Stimulated activated CD4-positive, alpha-beta T cell treated with anti-CD3 and anti-CD28 coated beads, Interleukin-15, amount 100 ng/mL, for 24 hours (primary cell): ENCODE results near the gene PIP5KL1.

ENCODE experiments used
- DNase-seq: peaks from one replicate; pipeline ENCODE4 v3.0.0-alpha.2; 2020

PIP5KL1 gene

GRCh38 chr9:127968700-127969383 lies 38.3 kb upstream of the PIP5KL1 start:
- peak; percentile 22 for DNase-seq

DNA sequence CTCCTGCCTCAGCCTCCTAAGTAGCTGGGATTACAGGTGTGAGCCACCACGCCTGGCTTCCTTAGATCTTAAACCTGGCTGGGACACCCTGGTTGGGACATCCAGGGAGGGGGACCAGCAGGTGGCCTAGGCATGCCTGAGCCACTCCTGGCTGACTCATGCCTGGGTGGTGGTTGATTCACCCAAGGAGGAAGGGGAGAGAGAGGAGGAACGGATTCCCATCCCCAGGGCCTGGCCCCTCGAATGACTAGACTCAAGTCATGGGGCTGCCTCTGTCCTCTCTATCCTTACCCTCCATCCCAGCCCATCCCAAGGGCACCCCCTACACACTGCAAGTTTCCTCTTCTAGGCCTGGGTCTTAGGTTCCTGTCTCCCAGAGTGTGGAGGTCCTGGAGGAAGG lies 37.5 kb upstream of the PIP5KL1 start:
- DNase-seq: peak; percentile 71

GRCh38 chr9:127967151-127967809 lies 36.7 kb upstream of the PIP5KL1 start:
- peak; percentile 12 for DNase-seq

GRCh38 chr9:127966416-127967150 lies 36.0 kb upstream of the PIP5KL1 start:
- peak; percentile 9 for DNase-seq

GRCh38 chr9:127965953-127966352 lies 35.4 kb upstream of the PIP5KL1 start:
- peak; percentile 3 for DNase-seq

- DNase-seq: peak; percentile 40
Measured at GRCh38 chr9:127963359-127964064, 32.9 kb upstream of the PIP5KL1 start.

- no peak for DNase-seq
Measured at GRCh38 chr9:127963041-127963358, 32.4 kb upstream of the PIP5KL1 start.

DNA sequence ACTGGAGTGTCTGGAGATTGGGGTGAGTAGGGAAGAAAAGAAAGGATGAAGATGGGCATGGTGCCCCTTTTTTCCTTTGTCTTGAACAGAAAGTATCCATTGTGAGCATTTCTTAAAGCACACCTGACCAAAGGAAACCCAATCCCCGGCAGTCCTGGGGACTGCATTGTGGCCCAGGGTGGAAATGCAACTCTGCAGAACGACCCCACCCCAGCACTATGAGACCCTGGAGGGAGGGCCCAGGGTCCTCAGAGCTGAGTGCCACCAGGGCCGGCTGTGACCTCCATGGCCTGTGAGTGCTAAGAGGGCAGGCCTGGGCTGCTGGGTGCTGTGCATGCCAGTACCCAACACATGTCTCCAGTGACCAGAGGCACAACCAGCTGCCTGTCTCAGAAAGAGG lies 31.7 kb upstream of the PIP5KL1 start:
- peak; percentile 3 for DNase-seq

DNA sequence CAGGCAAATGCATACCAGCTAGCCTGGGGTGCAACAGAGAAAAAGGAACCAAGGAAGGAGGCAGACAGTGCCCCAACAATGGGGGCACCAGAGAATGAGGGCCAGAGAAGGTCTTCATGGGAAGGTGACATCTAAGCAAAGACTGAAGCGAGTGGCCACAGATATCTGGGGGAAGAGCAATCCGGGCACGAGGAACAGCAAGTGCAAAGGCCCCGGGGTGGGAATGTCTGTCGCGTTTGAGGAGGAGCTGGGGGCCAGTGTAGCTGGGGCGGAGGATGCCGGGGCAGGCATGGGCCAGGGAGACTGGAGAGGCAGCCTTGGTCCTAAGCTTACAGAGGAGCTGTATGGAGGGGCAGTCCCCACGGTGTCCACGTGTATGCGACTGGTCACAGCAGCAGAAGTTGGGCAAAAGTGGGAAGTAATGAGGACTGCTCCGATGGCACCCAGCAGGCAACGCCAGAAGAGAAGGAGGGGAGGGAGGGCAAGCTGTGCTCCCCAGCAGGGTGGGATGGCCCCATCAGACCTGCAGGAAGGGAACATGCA lies 31.1 kb upstream of the PIP5KL1 start:
- no peak for DNase-seq

DNA sequence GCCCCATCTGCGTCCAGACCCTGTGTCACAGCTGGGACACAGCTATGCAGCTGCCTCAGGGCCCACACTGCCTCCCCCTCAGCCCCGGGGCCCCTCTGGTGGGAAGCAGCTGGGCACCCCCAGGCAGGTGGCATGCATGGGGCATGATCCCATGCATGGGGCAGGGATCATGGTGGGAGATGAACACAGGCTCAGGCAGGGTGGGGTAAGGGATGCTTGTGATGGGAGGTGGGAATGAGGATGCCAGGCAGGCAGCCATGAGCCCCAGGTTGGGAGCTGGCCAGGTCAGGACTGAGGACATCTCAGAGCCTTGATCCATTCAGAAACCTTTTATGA lies 30.5 kb upstream of the PIP5KL1 start:
- DNase-seq: peak; percentile 2

- no peak for DNase-seq
Measured at GRCh38 chr9:127960410-127961154, 30.0 kb upstream of the PIP5KL1 start.

DNA sequence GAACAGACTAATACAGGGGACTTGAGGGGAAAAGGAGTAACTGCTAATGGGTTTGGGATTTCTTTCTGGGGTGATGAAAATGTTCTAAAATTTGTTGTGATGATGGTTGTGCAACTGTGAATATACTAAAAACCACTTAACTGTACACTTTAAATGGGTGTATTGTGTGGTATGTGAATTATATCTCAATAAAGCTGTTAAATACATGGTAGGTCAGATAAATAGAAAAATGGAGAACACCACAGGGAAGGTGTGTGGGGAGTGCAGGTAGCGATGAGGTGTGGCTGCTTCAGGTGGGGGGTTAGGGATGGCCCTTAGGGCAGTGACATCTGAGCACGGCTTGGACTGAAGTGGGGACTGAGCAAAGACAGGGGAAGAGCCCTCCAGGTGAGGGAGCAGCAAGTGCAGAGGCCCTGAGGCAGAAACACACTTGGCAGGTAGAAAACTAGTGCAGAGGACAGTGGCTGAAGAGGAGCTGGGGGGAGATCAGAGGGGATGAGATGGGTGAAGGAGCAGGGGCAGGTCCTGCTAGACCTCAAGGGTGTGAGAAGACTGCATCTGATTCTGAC lies 29.3 kb upstream of the PIP5KL1 start:
- no peak for DNase-seq

- DNase-seq: no peak
Measured at GRCh38 chr9:127959398-127959797, 28.8 kb upstream of the PIP5KL1 start.

GRCh38 chr9:127958728-127959127 lies 28.2 kb upstream of the PIP5KL1 start:
- no peak for DNase-seq

DNA sequence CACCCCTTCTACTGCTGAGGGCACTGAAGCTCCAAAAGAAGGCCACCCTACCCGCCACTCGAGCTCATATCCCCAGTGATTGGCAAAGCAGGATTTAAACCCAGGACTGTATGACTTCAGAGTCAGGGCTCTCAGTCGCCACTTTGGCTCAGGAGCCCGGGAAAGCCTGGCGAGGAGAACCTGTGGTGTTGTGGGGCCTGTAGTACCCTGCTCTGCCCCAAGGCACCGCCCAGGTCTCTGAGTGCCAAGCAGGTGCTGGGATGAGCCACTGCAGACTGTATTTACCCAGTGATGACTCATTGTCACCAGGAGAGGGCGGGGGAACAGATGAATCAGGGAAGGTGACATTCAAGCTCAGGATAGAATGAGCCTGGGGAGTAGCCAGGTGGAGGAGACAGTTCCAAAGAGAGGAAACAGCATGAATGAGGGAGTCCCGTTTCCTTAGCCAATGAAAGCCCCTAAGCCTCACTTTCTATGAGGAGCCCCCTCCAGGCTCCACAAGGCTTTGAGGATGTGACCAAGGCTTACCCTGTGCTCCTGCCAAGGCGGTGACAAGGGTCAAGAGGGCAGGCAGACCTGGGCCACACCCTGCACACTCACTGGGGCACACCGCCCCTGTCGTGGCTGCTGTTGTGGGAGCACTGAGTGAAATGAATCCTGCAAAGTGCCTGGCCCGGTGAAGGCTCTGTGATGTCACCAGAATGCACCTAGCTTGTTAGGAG lies 24.9 kb upstream of the PIP5KL1 start:
- peak; percentile 91 for DNase-seq

GRCh38 chr9:127954831-127955293 lies 24.3 kb upstream of the PIP5KL1 start:
- DNase-seq: no peak

DNA sequence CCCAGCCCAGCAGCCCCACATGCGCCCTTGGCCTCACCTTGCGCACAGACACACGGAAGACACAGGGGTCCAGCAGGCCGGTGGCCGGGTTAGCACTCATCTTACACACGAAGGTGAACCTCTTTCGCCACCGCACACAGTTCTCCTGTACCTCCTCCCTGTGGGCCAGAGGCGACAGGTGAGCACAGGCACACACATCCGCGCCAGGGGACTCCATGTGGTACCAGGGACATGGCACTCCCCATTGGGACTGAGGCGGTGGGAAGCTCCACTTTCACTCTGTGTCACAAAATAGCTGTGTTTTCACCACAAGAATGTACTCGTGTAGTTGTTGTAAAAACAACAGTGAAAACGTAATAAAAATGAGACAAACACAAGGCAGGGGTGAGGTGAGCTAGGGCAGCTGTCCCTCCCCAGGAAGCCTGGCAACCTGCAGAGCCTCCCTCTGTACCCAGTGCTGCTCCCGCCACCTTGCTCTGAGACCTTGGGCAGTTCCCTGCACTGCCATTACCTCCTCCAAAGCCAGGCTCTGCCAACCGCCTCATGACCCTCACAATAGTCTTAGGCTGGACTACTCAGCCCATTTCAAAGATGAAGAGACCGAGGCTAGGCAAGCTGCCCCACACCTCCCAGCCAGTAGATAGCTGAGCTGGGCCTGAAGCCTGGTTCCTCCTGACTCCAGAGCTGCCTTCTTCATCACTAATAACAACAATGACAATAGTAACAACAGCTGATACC lies 23.4 kb upstream of the PIP5KL1 start:
- DNase-seq: no peak

GRCh38 chr9:127953154-127953553 lies 22.6 kb upstream of the PIP5KL1 start:
- no peak for DNase-seq

GRCh38 chr9:127950513-127951289 lies 20.1 kb upstream of the PIP5KL1 start:
- no peak for DNase-seq
